Activated CD4-positive, alpha-beta T cell treated with anti-CD3 and anti-CD28 coated beads, Interleukin-2, amount 50 U/mL, for 24 hours (primary cell): ENCODE data around the gene GAPDH.
"Not testable (repeated sequence)": the region's sequence is repeated elsewhere in the genome, so short reads cannot be mapped to it uniquely, and the experiment has no call there.

Source experiments
- DNase-seq, 2 donors: peaks; one replicate each; pipeline ENCODE4 v3.0.0-alpha.2; 2020; ENCODE audit warnings: low read depth in 1 of 2, low spot score in 1 of 2

GAPDH gene

GRCh38 chr12:6541371-6542165 lies 7.3 kb downstream of the GAPDH start:
- no peak for DNase-seq

- DNase-seq: no peak
These were observed 8.1 kb downstream of the GAPDH start for GRCh38 chr12:6542209-6543009.

GRCh38 chr12:6546016-6546415 lies 11.7 kb downstream of the GAPDH start:
- DNase-seq: no peak

- no peak for DNase-seq
These were observed 13.2 kb downstream of the GAPDH start for GRCh38 chr12:6547566-6547965.

GRCh38 chr12:6547987-6548386 lies 13.7 kb downstream of the GAPDH start:
- no peak for DNase-seq

GRCh38 chr12:6548556-6548955 lies 14.2 kb downstream of the GAPDH start:
- no peak for DNase-seq

- no peak for DNase-seq
These were observed 14.8 kb downstream of the GAPDH start for GRCh38 chr12:6548966-6549683.

GRCh38 chr12:6549684-6550151 lies 15.4 kb downstream of the GAPDH start:
- DNase-seq: no peak

- no peak for DNase-seq
These were observed 16.2 kb downstream of the GAPDH start for GRCh38 chr12:6550294-6551062.

GRCh38 chr12:6551063-6551461 lies 16.7 kb downstream of the GAPDH start:
- DNase-seq: no peak

- DNase-seq: no peak
These were observed 17.3 kb downstream of the GAPDH start for GRCh38 chr12:6551496-6552139.

- DNase-seq: no peak
These were observed 17.8 kb downstream of the GAPDH start for GRCh38 chr12:6552140-6552551.

GRCh38 chr12:6553051-6553868 lies 18.9 kb downstream of the GAPDH start:
- no peak for DNase-seq

- peak in 1 of 2 donors; percentile 70 for DNase-seq
These were observed 20.1 kb downstream of the GAPDH start for GRCh38 chr12:6554168-6555017.

- no peak for DNase-seq
These were observed 20.8 kb downstream of the GAPDH start for GRCh38 chr12:6555018-6555691.

GRCh38 chr12:6556496-6556817 lies 22.1 kb downstream of the GAPDH start:
- not testable (repeated sequence) for DNase-seq

- DNase-seq: no peak
These were observed 22.5 kb downstream of the GAPDH start for GRCh38 chr12:6556857-6557256.
